Neuronal stem cell (in vitro differentiated cells): ENCODE measurements around the gene PRR20G.
A peak's percentile ranks its signal among the peaks of the same experiment; 100 is the strongest.

Experiments used
- DNase-seq: peaks from one replicate; pipeline ENCODE4 v3.0.0-alpha.2; 2013; ENCODE audit warnings: low spot score
- H2AFZ ChIP-seq: one replicate; pipeline ENCODE4 v1.6.1; 2013; ENCODE audit warnings: mild to moderate bottlenecking, low read length, inconsistent platforms
- H2AK5ac ChIP-seq: 2 replicates; pipeline ENCODE4 v1.6.1; 2013; ENCODE audit warnings: low read depth, mild to moderate bottlenecking, inconsistent platforms, low read length, moderate library complexity, mixed read lengths
- H2BK120ac ChIP-seq: 2 replicates; pipeline ENCODE4 v1.6.1; 2013; ENCODE audit warnings: low read depth, mild to moderate bottlenecking, inconsistent platforms, low read length, moderate library complexity, mixed read lengths
- H2BK12ac ChIP-seq: one replicate; pipeline ENCODE4 v1.6.1; 2013; ENCODE audit warnings: low read length, inconsistent platforms
- H2BK15ac ChIP-seq: 2 replicates; pipeline ENCODE4 v1.6.1; 2013; ENCODE audit warnings: mild to moderate bottlenecking, low read length, inconsistent platforms, mixed read lengths
- H2BK5ac ChIP-seq: one replicate; pipeline ENCODE4 v1.6.1; 2013; ENCODE audit warnings: inconsistent platforms, mild to moderate bottlenecking, low read length, moderate library complexity
- H3K14ac ChIP-seq: one replicate; pipeline ENCODE4 v1.6.1; 2013; ENCODE audit warnings: low read length, inconsistent platforms
- H3K18ac ChIP-seq: 2 replicates; pipeline ENCODE4 v1.6.1; 2013; ENCODE audit warnings: low read length, inconsistent platforms
- H3K23ac ChIP-seq: 2 replicates; pipeline ENCODE4 v1.6.1; 2013; ENCODE audit warnings: low read depth, mild to moderate bottlenecking, mixed read lengths, low read length, inconsistent platforms; ENCODE audit not compliant: poor library complexity
- H3K27ac ChIP-seq: replicated peaks from 3 replicates; pipeline ENCODE4 v1.5.1; 2013; ENCODE audit warnings: low read length, inconsistent platforms
- H3K27me3 ChIP-seq, 3 experiments: 2 replicates each; pipeline ENCODE4 v1.6.1; 2013; ENCODE audit warnings: low read length in 3 of 3, mild to moderate bottlenecking in 2 of 3, inconsistent platforms in 1 of 3, low read depth in 1 of 3, mixed read lengths in 1 of 3, moderate library complexity in 1 of 3; ENCODE audit not compliant: control insufficient read depth in 3 of 3, insufficient read depth in 3 of 3
- H3K36me3 ChIP-seq, 2 donors: replicated peaks in 1 of 2; 2 replicates each; pipeline ENCODE4 v1.6.1; 2013; ENCODE audit warnings: low read length in 2 of 2; ENCODE audit not compliant: control insufficient read depth in 2 of 2, insufficient read depth in 2 of 2
- H3K4ac ChIP-seq: 2 replicates; pipeline ENCODE4 v1.6.1; 2013; ENCODE audit warnings: inconsistent platforms, mild to moderate bottlenecking, low read length, moderate library complexity
- H3K4me1 ChIP-seq, 2 donors: 1 replicate in 1 of 2; 2 replicates in 1 of 2; pipeline ENCODE4 v1.6.1; 2013; ENCODE audit warnings: low read length in 2 of 2, low read depth in 1 of 2; ENCODE audit not compliant: control insufficient read depth in 2 of 2, insufficient read depth in 1 of 2
- H3K4me2 ChIP-seq: one replicate; pipeline ENCODE4 v1.6.1; 2013; ENCODE audit warnings: mild to moderate bottlenecking, low read length, inconsistent platforms; ENCODE audit not compliant: insufficient read depth, poor library complexity, severe bottlenecking
- H3K4me3 ChIP-seq, 2 donors: 2 replicates each; pipeline ENCODE4 v1.5.1; 2013; ENCODE audit warnings: low read length in 2 of 2, mild to moderate bottlenecking in 2 of 2, inconsistent platforms in 1 of 2, moderate library complexity in 1 of 2
- H3K79me1 ChIP-seq: one replicate; pipeline ENCODE4 v1.6.1; 2013; ENCODE audit warnings: low read depth, mild to moderate bottlenecking, inconsistent platforms, low read length, moderate library complexity
- H3K9ac ChIP-seq: one replicate; pipeline ENCODE4 v1.6.1; 2013; ENCODE audit warnings: mild to moderate bottlenecking, low read depth, low read length, inconsistent platforms; ENCODE audit not compliant: poor library complexity
- H3K9me3 ChIP-seq, 2 donors: replicated peaks in 1 of 2; 2 replicates each; pipeline versions ENCODE3 to v1.6.1; 2013; ENCODE audit warnings: low read length in 2 of 2, mild to moderate bottlenecking in 2 of 2, inconsistent platforms in 1 of 2, low read depth in 1 of 2, mixed read lengths in 1 of 2, moderate library complexity in 1 of 2; ENCODE audit not compliant: control insufficient read depth in 2 of 2, insufficient read depth in 1 of 2
- H4K8ac ChIP-seq: one replicate; pipeline ENCODE4 v1.6.1; 2013; ENCODE audit warnings: low read depth, mild to moderate bottlenecking, inconsistent platforms, low read length, moderate library complexity
- H4K91ac ChIP-seq: one replicate; pipeline ENCODE4 v1.6.1; 2013; ENCODE audit warnings: low read length, low read depth, mild to moderate bottlenecking, inconsistent platforms; ENCODE audit not compliant: poor library complexity
- whole genome bisulfite sequencing, 2 donors: extraction: QIAGEN DNeasy Blood & Tissue Kit; methylation state at CpG; one replicate each; pipeline ENCODE4 v1.1.7; 2013; ENCODE audit warnings: missing lambda C conversion rate in 2 of 2, mixed read lengths in 1 of 2; ENCODE audit not compliant: insufficient read length in 2 of 2, insufficient replicate concordance in 1 of 2; ENCODE audit errors: extremely low coverage in 2 of 2; 5-methylcytosine and 5-hydroxymethylcytosine counted together

The PRR20G gene

GRCh38 chr3:127324913-127325628, 37.2 kb upstream of the PRR20G start:
- H3K79me1 ChIP-seq = no peaks in the 10 kb centered on the region

DNA sequence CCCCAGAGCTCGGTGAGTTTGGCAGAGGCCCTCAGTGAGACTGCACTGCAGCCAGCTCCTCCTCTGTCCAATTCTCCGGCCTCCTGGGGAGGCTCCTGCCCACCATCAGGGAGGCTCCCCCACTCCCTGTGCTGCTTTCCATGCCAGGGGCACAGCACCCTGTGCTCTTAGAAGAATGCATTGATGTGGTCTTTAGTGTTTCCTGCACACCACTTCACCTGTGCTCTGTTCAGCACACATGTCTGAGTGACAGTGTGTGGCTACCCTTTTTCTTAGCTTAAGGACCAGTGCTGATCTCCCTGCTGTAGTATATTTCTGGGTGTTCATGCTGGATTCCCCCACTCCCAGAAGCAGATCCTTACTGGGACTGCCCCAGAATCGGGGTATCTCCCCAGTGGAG, 36.2 kb upstream of the PRR20G start:
- H3K4me3 ChIP-seq = no peak overlapping the region
- H2BK120ac ChIP-seq = no peak overlapping the region
- DNase-seq = no peak
- H3K9ac ChIP-seq = no peak overlapping the region
- H2BK12ac ChIP-seq = no peak overlapping the region
- H3K9me3 ChIP-seq = peaks cover 0 to 12% of the 10 kb centered on the region in 2 donors
- H3K79me1 ChIP-seq = no peaks in the 10 kb centered on the region
- no peak overlapping the region for H3K14ac ChIP-seq
- H3K4me1 ChIP-seq = no peaks in the 10 kb centered on the region
- H2AFZ ChIP-seq = no peak overlapping the region
- no CpG with 5 or more reads among the region's 3 CpGs for WGBS, 2 donors
- no peak overlapping the region for H3K23ac ChIP-seq
- no peak overlapping the region for H4K8ac ChIP-seq
- H4K91ac ChIP-seq = no peak overlapping the region
- peaks cover 0 to 3% (median 0%) of the 10 kb centered on the region in 3 experiments for H3K27me3 ChIP-seq
- no peak overlapping the region for H2AK5ac ChIP-seq
- H3K36me3 ChIP-seq = no peaks in the 10 kb centered on the region
- H3K4me2 ChIP-seq = no peak overlapping the region
- H3K4ac ChIP-seq = no peak overlapping the region
- peak overlapping the region; percentile 25 for H3K18ac ChIP-seq
- no peak overlapping the region for H2BK15ac ChIP-seq
- H2BK5ac ChIP-seq = no peak overlapping the region
- H3K27ac ChIP-seq = no peak overlapping the region

More at GRCh38 chr3:127324913-127325628, 37.2 kb upstream of the PRR20G start:
- Histone ChIP-seq H3K4me3 (no peak overlapping the region), H2BK15ac (no peak overlapping the region), H3K4me2 (no peak overlapping the region), H4K91ac (no peak overlapping the region), H2BK5ac (no peak overlapping the region), H2AK5ac (no peak overlapping the region), H3K14ac (no peak overlapping the region), H2BK120ac (no peak overlapping the region), H4K8ac (no peak overlapping the region), H3K18ac (no peak overlapping the region), H3K4me1 (no peaks in the 10 kb centered on the region), H3K4ac (no peak overlapping the region), H3K27ac (no peak overlapping the region), H3K9me3 (peaks cover 5 to 15% of the 10 kb centered on the region in 2 donors), H2BK12ac (no peak overlapping the region), H3K23ac (no peak overlapping the region), H2AFZ (no peak overlapping the region), H3K36me3 (no peaks in the 10 kb centered on the region), H3K9ac (no peak overlapping the region), H3K27me3 (peaks cover 0 to 3% (median 0%) of the 10 kb centered on the region in 3 experiments)
- no peak for DNase-seq
- WGBS, 2 donors = no CpG with 5 or more reads among the region's 4 CpGs

- H3K9me3 ChIP-seq = peaks cover 0 to 12% of the 10 kb centered on the region in 2 donors
- no CpG with 5 or more reads among the region's 5 CpGs for WGBS, 2 donors
Measured at GRCh38 chr3:127323581-127323980, 35.7 kb upstream of the PRR20G start.

GRCh38 chr3:127321371-127321770, 33.5 kb upstream of the PRR20G start:
- H4K91ac ChIP-seq = no peak overlapping the region
- no peak overlapping the region for H4K8ac ChIP-seq
- WGBS, 2 donors = no CpG with 5 or more reads among the region's 4 CpGs
- no peak overlapping the region for H3K18ac ChIP-seq
- no peak overlapping the region for H3K4me3 ChIP-seq
- no peak overlapping the region for H2BK15ac ChIP-seq
- no peaks in the 10 kb centered on the region for H3K79me1 ChIP-seq
- no peak overlapping the region for H2AK5ac ChIP-seq
- no peak for DNase-seq
- no peak overlapping the region for H3K27ac ChIP-seq
- no peaks in the 10 kb centered on the region for H3K36me3 ChIP-seq
- H3K14ac ChIP-seq = no peak overlapping the region
- H3K27me3 ChIP-seq = peaks cover 0 to 4% (median 0%) of the 10 kb centered on the region in 3 experiments
- H3K9me3 ChIP-seq = peaks cover 0 to 11% of the 10 kb centered on the region in 2 donors
- H2BK5ac ChIP-seq = no peak overlapping the region
- no peak overlapping the region for H3K4ac ChIP-seq
- H3K4me1 ChIP-seq = no peaks in the 10 kb centered on the region
- no peak overlapping the region for H3K23ac ChIP-seq
- no peak overlapping the region for H2BK120ac ChIP-seq
- H3K4me2 ChIP-seq = no peak overlapping the region
- H2BK12ac ChIP-seq = no peak overlapping the region
- no peak overlapping the region for H3K9ac ChIP-seq
- no peak overlapping the region for H2AFZ ChIP-seq

More at GRCh38 chr3:127323581-127323980, 35.7 kb upstream of the PRR20G start:
- no peaks in the 10 kb centered on the region for H3K79me1 ChIP-seq
- no peak overlapping the region for H3K27ac ChIP-seq
- no peak overlapping the region for H3K4ac ChIP-seq
- peaks cover 0 to 3% (median 0%) of the 10 kb centered on the region in 3 experiments for H3K27me3 ChIP-seq
- no peak overlapping the region for H2BK15ac ChIP-seq
- no peak overlapping the region for H2AK5ac ChIP-seq
- H4K8ac ChIP-seq = no peak overlapping the region
- H2AFZ ChIP-seq = no peak overlapping the region
- no peaks in the 10 kb centered on the region for H3K36me3 ChIP-seq
- no peak overlapping the region for H4K91ac ChIP-seq
- H3K9ac ChIP-seq = no peak overlapping the region
- H2BK12ac ChIP-seq = no peak overlapping the region
- no peak overlapping the region for H2BK120ac ChIP-seq
- H3K4me3 ChIP-seq = no peak overlapping the region
- H3K14ac ChIP-seq = no peak overlapping the region
- no peak for DNase-seq
- H2BK5ac ChIP-seq = no peak overlapping the region
- peak overlapping the region; percentile 25 for H3K18ac ChIP-seq
- H3K4me2 ChIP-seq = no peak overlapping the region
- H3K4me1 ChIP-seq = no peaks in the 10 kb centered on the region
- no peak overlapping the region for H3K23ac ChIP-seq
